KBM-7 (cell line): ENCODE results near the gene KRTAP13-2.

Source experiments
- DNase-seq: peaks from one replicate; pipeline ENCODE4 v3.0.0-alpha.2; 2015
- in situ Hi-C: fragments of 300-500 bp; cut with MboI; formaldehyde crosslinking; loops from 2 replicates; pipeline ENCODE4 v1.14.3; 2020; ENCODE audit warnings: low sequenced_read_pairs, low pct_unique_long_range_greater_than_20kb, mixed read lengths

KRTAP13-2 gene

GRCh38 chr21:30329203-30329875, 42.7 kb downstream of the KRTAP13-2 start:
- in situ Hi-C loops: no loop called here
- no peak for DNase-seq

GRCh38 chr21:30326390-30326789, 45.7 kb downstream of the KRTAP13-2 start:
- no peak for DNase-seq
- in situ Hi-C loops: no loop called here
